Astrocyte (in vitro differentiated cells and primary cell): Measurements from ENCODE around the gene APLNR. TPM values are rescaled to one million over a fixed set of nuclear protein-coding genes. Genes with fewer than 3 reads are reported as not detected.

Source experiments
- DNase-seq: peaks from one replicate; pipeline ENCODE4 v3.0.0-alpha.2; 2010; ENCODE audit warnings: low read depth
- FAIRE-seq: peaks from 2 replicates; lab custom pipeline; 2011; peaks lifted over from hg19 to GRCh38; lab: Jason Lieb, UNC
- H2AFZ ChIP-seq: 2 replicates; pipeline ENCODE4 v1.6.0; 2012; ENCODE audit warnings: low read depth, low read length, inconsistent platforms
- H3K27ac ChIP-seq: 2 replicates; pipeline ENCODE4 v1.5.1; 2011; ENCODE audit warnings: low read depth, low read length, inconsistent platforms
- H3K27me3 ChIP-seq: 2 replicates; pipeline ENCODE4 v1.6.0; 2011; ENCODE audit warnings: low read length, inconsistent platforms; ENCODE audit not compliant: insufficient read depth
- H3K36me3 ChIP-seq: 2 replicates; pipeline ENCODE4 v1.5.1; 2011; ENCODE audit warnings: low read length, inconsistent platforms; ENCODE audit not compliant: insufficient read depth
- H3K4me1 ChIP-seq: 2 replicates; pipeline ENCODE4 v1.5.1; 2011; ENCODE audit warnings: low read length, inconsistent platforms; ENCODE audit not compliant: insufficient read depth
- H3K4me2 ChIP-seq: 2 replicates; pipeline ENCODE4 v1.6.0; 2012; ENCODE audit warnings: low read length, inconsistent platforms
- H3K4me3 ChIP-seq: 2 replicates; pipeline ENCODE4 v1.5.1; 2011; ENCODE audit warnings: low read depth, mild to moderate bottlenecking, low read length, inconsistent platforms; ENCODE audit not compliant: insufficient read depth
- H3K79me2 ChIP-seq: 2 replicates; pipeline ENCODE4 v1.6.0; 2012; ENCODE audit warnings: mild to moderate bottlenecking, low read length, inconsistent platforms; ENCODE audit not compliant: insufficient read depth
- H3K9ac ChIP-seq: 2 replicates; pipeline ENCODE4 v1.6.0; 2012; ENCODE audit warnings: mild to moderate bottlenecking, low read length, inconsistent platforms
- H3K9me3 ChIP-seq: 2 replicates; pipeline ENCODE4 v1.5.1; 2012; ENCODE audit warnings: low read depth, mild to moderate bottlenecking, low read length, inconsistent platforms; ENCODE audit not compliant: insufficient read depth
- H4K20me1 ChIP-seq: 2 replicates; pipeline ENCODE4 v1.6.0; 2012; ENCODE audit warnings: low read length, inconsistent platforms; ENCODE audit not compliant: insufficient read depth
- H3K27ac Mint-ChIP-seq: one replicate; pipeline ENCODE4 v1.8.0; 2021; ENCODE audit warnings: mild to moderate bottlenecking, mixed read lengths; ENCODE audit not compliant: unreplicated experiment
- H3K27me3 Mint-ChIP-seq: one replicate; pipeline ENCODE4 v1.8.0; 2021; ENCODE audit warnings: low read depth, mixed read lengths; ENCODE audit not compliant: unreplicated experiment
- H3K36me3 Mint-ChIP-seq: one replicate; pipeline ENCODE4 v1.8.0; 2021; ENCODE audit warnings: low read depth, mixed read lengths; ENCODE audit not compliant: unreplicated experiment
- H3K4me1 Mint-ChIP-seq: one replicate; pipeline ENCODE4 v1.8.0; 2021; ENCODE audit warnings: low read depth, mixed read lengths; ENCODE audit not compliant: unreplicated experiment
- H3K4me3 Mint-ChIP-seq: one replicate; pipeline ENCODE4 v1.8.0; 2021; ENCODE audit warnings: mild to moderate bottlenecking, moderate library complexity, mixed read lengths; ENCODE audit not compliant: unreplicated experiment
- H3K9me3 Mint-ChIP-seq: one replicate; pipeline ENCODE4 v1.8.0; 2021; ENCODE audit warnings: mild to moderate bottlenecking, mixed read lengths; ENCODE audit not compliant: unreplicated experiment
- EZH2 ChIP-seq: IDR thresholded peaks from 2 replicates; pipeline ENCODE4 v1.6.1; 2012; ENCODE audit warnings: mild to moderate bottlenecking, low read length, inconsistent platforms; ENCODE audit not compliant: insufficient read depth
- total RNA-seq: library from RNA; stranded (reverse); gene quantifications from 2 replicates; pipeline ENCODE4 v1.2.1, GENCODE V29; 2021
- TF ChIP-seq, protein P1 (sequence below): IDR thresholded peaks from 2 replicates; pipeline ENCODE4 v1.5.1; 2011; ENCODE audit warnings: low read depth, mild to moderate bottlenecking, inconsistent platforms, low read length, moderate library complexity; ENCODE audit not compliant: insufficient read depth

Gene APLNR
- total RNA-seq, 1 donor from 2014 or later, result not detected

DNA sequence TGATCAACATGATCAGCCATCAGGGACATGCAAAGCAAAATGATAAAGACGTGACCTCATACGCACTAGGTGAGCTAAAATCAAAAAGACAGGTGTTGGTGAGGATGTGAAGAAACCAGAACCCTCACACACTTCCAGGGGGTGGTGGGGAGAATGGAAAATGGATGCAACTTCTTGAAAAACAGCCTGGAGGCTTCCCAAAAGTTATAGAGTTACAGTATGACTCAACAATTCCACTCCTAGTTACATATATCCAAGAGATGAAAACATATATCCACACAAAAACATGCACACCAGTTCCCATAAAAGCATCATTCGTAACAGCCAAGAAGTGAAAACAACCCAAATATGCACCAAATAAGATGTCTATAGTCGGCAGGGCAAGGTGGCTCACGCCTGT, 42.1 kb upstream of the APLNR start:
- Histone ChIP-seq H2AFZ (no peak overlapping the region), H3K4me2 (no peak overlapping the region), H3K27ac (no peak overlapping the region), H3K9ac (no peak overlapping the region), H3K4me3 (no peak overlapping the region), H3K79me2 (no peaks in the 10 kb centered on the region), H4K20me1 (no peaks in the 10 kb centered on the region), H3K36me3 (no peaks in the 10 kb centered on the region), H3K27me3 (no peaks in the 10 kb centered on the region), H3K9me3 (no peaks in the 10 kb centered on the region), H3K4me1 (peaks cover 4% of the 10 kb centered on the region)
- no peak for TF ChIP-seq EZH2
- TF ChIP-seq, protein P1, sequence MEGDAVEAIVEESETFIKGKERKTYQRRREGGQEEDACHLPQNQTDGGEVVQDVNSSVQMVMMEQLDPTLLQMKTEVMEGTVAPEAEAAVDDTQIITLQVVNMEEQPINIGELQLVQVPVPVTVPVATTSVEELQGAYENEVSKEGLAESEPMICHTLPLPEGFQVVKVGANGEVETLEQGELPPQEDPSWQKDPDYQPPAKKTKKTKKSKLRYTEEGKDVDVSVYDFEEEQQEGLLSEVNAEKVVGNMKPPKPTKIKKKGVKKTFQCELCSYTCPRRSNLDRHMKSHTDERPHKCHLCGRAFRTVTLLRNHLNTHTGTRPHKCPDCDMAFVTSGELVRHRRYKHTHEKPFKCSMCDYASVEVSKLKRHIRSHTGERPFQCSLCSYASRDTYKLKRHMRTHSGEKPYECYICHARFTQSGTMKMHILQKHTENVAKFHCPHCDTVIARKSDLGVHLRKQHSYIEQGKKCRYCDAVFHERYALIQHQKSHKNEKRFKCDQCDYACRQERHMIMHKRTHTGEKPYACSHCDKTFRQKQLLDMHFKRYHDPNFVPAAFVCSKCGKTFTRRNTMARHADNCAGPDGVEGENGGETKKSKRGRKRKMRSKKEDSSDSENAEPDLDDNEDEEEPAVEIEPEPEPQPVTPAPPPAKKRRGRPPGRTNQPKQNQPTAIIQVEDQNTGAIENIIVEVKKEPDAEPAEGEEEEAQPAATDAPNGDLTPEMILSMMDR, result no peak
- Mint-ChIP-seq H3K27me3 (no peaks in the 10 kb centered on the region), H3K36me3 (no peaks in the 10 kb centered on the region), H3K4me1 (peaks cover 14% of the 10 kb centered on the region), H3K27ac (peak overlapping the region; percentile 97), H3K4me3 (peak overlapping the region; percentile 23), H3K9me3 (peaks cover 8% of the 10 kb centered on the region)
- FAIRE-seq (no peak), DNase-seq (no peak)

DNA sequence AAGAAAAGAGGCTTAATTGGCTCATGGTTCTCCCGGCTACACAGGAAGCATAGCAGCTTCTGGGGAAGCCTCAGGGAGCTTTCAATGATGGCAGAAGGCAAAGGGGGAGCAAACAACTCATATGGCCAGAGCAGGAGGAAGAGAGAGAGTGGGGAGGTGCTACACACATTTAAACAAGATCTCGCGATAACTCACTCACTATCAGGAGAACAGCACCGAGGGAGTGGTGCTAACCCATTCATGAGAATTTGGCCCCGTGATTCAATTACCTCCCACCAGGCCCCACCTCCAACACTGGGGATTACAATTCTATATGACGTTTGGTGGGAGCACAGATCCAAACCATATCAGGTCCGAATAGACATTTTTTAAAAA, 41.7 kb upstream of the APLNR start:
- H3K4me3 Mint-ChIP-seq, result peak overlapping the region; percentile 23
- peaks cover 4% of the 10 kb centered on the region for H3K4me1 ChIP-seq
- H3K4me1 Mint-ChIP-seq, result peaks cover 14% of the 10 kb centered on the region
- H2AFZ ChIP-seq, result no peak overlapping the region
- no peaks in the 10 kb centered on the region for H3K36me3 Mint-ChIP-seq
- DNase-seq (no peak), FAIRE-seq (no peak)
- no peaks in the 10 kb centered on the region for H3K36me3 ChIP-seq
- H3K9me3 ChIP-seq, result no peaks in the 10 kb centered on the region
- H3K9me3 Mint-ChIP-seq, result peaks cover 8% of the 10 kb centered on the region
- H3K9ac ChIP-seq, result no peak overlapping the region
- peak overlapping the region; percentile 97 for H3K27ac Mint-ChIP-seq
- H3K27ac ChIP-seq, result no peak overlapping the region
- no peak overlapping the region for H3K4me2 ChIP-seq
- H3K27me3 ChIP-seq, result no peaks in the 10 kb centered on the region
- no peaks in the 10 kb centered on the region for H4K20me1 ChIP-seq
- H3K79me2 ChIP-seq, result no peaks in the 10 kb centered on the region
- no peak for TF ChIP-seq EZH2
- TF ChIP-seq, protein P1, result no peak
- no peak overlapping the region for H3K4me3 ChIP-seq
- no peaks in the 10 kb centered on the region for H3K27me3 Mint-ChIP-seq

DNA sequence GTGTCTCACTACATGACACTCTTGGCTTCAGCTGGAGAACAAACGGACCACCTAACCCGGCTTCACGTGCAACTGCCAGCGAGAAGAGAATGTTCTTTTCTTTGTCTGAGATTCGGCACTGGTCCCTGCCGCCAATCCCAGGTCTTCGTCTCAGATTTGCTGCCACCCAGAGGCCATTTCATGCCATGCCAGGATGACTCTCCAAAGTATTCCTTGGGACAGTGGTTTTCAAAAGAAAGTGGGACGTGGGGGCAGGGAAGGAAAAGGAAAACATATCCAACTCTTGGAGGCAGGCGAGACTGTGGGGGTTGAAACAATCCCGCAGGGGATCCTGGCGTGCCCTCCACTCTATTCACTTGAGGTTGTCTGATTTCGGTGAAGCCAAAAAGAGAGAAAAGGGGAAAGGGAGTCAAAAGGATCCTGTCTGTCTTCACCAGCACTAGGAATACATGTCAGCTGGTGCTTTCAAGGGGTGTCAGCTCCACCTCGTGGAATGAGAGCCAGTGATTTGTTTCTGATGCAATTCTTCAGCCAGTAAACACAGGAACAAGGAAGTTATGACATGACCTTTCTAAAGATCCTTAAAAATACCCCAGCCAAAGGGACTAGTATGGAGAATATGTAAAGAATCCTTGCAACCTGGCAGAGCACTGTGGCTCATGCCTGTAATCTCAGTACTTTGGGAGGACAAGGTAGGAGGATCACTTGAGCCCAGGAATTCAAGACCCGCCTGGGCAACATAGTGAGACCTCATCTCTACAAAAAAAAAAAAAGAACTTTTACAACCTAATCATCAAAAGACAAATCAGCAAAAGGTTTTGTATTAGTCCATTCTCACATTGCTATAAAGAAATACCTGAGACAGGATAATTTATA, 41.0 kb upstream of the APLNR start:
- Histone ChIP-seq H3K79me2 (no peaks in the 10 kb centered on the region), H3K36me3 (no peaks in the 10 kb centered on the region), H3K9ac (peak overlapping the region; percentile 58), H4K20me1 (no peaks in the 10 kb centered on the region), H3K4me1 (peaks cover 4% of the 10 kb centered on the region), H3K27ac (peak overlapping the region; percentile 38), H3K9me3 (peaks cover 5% of the 10 kb centered on the region), H2AFZ (peak overlapping the region; percentile 83), H3K27me3 (no peaks in the 10 kb centered on the region), H3K4me2 (peak overlapping the region; percentile 84), H3K4me3 (peak overlapping the region; percentile 31)
- Mint-ChIP-seq H3K9me3 (peaks cover 11% of the 10 kb centered on the region), H3K27me3 (no peaks in the 10 kb centered on the region), H3K4me1 (peaks cover 14% of the 10 kb centered on the region), H3K27ac (peak overlapping the region; percentile 97), H3K4me3 (peak overlapping the region; percentile 17), H3K36me3 (no peaks in the 10 kb centered on the region)
- TF ChIP-seq EZH2, result no peak
- TF ChIP-seq, protein P1, result peak; percentile 93
- peak; percentile 48 for DNase-seq
- FAIRE-seq, result no peak
